SH-SY5Y (cell line): ENCODE measurements around the gene TRIP4.

ENCODE experiments used
- GATA2 ChIP-seq: IDR thresholded peaks from 2 replicates; pipeline ENCODE4 v1.6.1; 2011; ENCODE audit warnings: mild to moderate bottlenecking, low read depth, low read length
- GATA3 ChIP-seq: IDR thresholded peaks from 2 replicates; pipeline ENCODE4 v1.6.1; 2011; ENCODE audit warnings: low read depth, mild to moderate bottlenecking, low read length, moderate library complexity

DNA sequence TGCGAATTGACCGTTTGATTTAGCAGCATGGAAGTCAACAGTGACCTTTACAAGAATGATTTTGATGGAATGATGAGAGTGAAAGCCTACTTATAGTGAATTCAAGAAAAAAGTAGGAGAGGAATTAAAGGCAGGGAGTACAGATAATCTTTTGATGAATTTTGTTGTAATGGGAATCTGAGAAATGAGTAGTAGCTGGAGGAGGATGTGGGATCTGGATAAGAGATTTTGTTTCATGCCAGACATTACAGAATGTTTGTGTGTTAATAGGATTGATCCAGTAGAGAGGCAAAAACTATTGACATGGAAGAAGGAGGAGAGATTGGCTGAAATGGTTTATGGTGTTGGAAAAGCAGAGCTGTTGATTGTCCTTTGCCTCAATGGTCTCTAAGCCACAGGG is 55.4 kb downstream of the TRIP4 start:
- TF ChIP-seq GATA2: no peak
- TF ChIP-seq GATA3: no peak
